C4-2B (cell line): Measurements from ENCODE around the gene NFASC.

ENCODE experiments used
- ZFX ChIP-seq: fragments of 450-650 bp; IDR thresholded peaks from 2 replicates; pipeline ENCODE4 v1.6.1; 2017
- TF ChIP-seq, protein P1 (sequence below): fragments of 450-650 bp; conservative IDR thresholded peaks from 2 replicates; pipeline ENCODE4 v1.5.1; 2017; ENCODE audit warnings: mild to moderate bottlenecking

DNA sequence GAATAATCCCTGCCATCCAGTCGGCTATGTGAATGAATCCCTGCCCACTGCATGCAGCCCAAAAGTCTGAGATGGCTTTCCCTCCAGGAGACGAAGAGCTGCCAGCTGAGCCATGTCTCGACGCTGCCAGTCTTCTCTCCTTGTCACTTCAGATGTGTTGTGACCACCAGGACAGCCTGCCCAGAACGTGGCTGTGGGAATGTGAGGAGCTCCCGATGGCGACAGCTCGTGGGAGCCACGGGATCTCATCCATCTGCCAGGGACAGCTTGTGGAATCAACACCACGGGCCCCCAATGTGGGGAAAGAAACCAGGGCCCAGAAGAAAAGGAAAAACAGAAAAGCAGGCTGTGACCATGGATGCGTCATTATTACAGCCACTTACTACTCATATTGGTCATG, 67.2 kb downstream of the NFASC start:
- TF ChIP-seq, protein P1, sequence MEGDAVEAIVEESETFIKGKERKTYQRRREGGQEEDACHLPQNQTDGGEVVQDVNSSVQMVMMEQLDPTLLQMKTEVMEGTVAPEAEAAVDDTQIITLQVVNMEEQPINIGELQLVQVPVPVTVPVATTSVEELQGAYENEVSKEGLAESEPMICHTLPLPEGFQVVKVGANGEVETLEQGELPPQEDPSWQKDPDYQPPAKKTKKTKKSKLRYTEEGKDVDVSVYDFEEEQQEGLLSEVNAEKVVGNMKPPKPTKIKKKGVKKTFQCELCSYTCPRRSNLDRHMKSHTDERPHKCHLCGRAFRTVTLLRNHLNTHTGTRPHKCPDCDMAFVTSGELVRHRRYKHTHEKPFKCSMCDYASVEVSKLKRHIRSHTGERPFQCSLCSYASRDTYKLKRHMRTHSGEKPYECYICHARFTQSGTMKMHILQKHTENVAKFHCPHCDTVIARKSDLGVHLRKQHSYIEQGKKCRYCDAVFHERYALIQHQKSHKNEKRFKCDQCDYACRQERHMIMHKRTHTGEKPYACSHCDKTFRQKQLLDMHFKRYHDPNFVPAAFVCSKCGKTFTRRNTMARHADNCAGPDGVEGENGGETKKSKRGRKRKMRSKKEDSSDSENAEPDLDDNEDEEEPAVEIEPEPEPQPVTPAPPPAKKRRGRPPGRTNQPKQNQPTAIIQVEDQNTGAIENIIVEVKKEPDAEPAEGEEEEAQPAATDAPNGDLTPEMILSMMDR: no peak
- TF ChIP-seq ZFX: no peak
